Measurements from ENCODE around the gene C14orf93. TPM values are rescaled to one million over a fixed set of nuclear protein-coding genes. Genes with fewer than 3 reads are reported as not detected.
A peak's percentile ranks its signal among the peaks of the same experiment; 100 is the strongest.

Gene C14orf93
- total and polyA plus RNA-seq, 9 of the 15 experiments (the other 6 are each of a cell fraction or from before 2014, with no cell fraction given), result 2.2 to 22.4 (median 16.1) TPM

DNA sequence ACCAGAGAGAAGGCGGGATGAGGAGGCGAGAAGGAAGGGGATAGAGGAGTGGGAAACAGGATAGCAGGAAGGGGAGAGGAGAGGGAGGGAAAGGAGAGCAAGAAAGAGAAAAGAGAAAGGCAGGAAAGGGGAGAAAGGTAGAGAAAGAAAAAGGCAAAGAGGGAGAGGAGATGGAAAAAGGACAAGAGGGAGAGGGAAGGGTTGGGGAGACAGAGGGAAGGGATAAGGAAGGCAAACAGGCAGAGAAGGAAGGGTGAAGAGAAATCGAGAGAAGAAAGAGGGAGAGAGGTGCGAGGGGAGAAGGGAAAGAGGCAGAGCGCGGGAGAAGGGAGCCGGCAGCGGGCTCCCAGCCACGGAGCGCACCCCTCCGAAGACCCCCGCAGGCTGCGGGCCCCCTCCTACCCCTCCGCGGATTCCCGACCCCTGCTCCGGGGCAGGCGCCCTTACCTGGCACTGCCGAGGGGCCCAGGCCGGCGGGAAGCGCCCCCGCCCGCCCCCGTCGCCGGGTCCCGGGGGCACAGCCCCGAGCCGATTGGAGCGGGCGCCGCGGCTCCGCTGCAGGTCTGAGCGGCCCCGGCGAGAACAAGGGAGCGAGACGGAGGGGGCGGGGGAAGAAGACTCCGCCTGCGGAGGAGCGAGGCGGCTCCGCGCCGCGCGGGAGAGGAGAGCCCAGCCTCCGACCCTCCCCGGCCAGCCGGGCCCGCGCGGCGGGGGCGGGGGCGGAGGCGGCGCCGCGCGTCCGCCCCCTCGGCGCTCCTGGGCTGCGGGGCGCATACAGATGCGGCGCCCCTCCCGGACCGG is 47.2 kb upstream of the C14orf93 start, which contains the start of gene CDH24 (continued):
- TF ChIP-seq PBX2 (CRISPR knock-in tag; IDR thresholded peaks at IDR 0.05; ENCODE audit: low read depth) (no peak), PBX2 (tag; conservative IDR thresholded peaks at IDR 0.05; ENCODE audit: low read depth) (no peak), ZNF668 (CRISPR knock-in tag; IDR thresholded peaks at IDR 0.05) (no peak), ZNF224 (CRISPR knock-in tag; IDR thresholded peaks at IDR 0.05) (no peak), SAFB2 (IDR thresholded peaks at IDR 0.05; ENCODE audit: borderline replicate concordance, low read depth, low read length, severe bottlenecking) (no peak), SMC3 (conservative IDR thresholded peaks at IDR 0.05; ENCODE audit: insufficient read depth, low read depth, low read length) (no peak), SIX5 (IDR thresholded peaks at IDR 0.05; ENCODE audit: borderline replicate concordance in 1 of 2, insufficient read depth in 1 of 2, low read depth in 1 of 2, low read length in 2 of 2) (no peak), GTF3C2 (IDR thresholded peaks at IDR 0.05; ENCODE audit: borderline replicate concordance, extremely low read depth, insufficient read length) (no peak), NCOA1 (IDR thresholded peaks at IDR 0.05; ENCODE audit: low read depth) (no peak), SREBF1 (IDR thresholded peaks at IDR 0.05; ENCODE audit: borderline replicate concordance, low read depth, low read length) (no peak), ZNF583 (CRISPR knock-in tag; IDR thresholded peaks at IDR 0.05) (no peak), FOS (IDR thresholded peaks at IDR 0.05; ENCODE audit: extremely low read depth, insufficient read length) (no peak), KDM2B (CRISPR knock-in tag; IDR thresholded peaks at IDR 0.05) (peak; percentile 93; the same call in 1 of the 2 replicates), CCAR2 (IDR thresholded peaks at IDR 0.05; ENCODE audit: low read depth, low read length) (no peak), XRCC3 (IDR thresholded peaks at IDR 0.05) (no peak), PHTF2 (CRISPR knock-in tag; IDR thresholded peaks at IDR 0.05) (no peak)
- TF ChIP-seq, protein P1, sequence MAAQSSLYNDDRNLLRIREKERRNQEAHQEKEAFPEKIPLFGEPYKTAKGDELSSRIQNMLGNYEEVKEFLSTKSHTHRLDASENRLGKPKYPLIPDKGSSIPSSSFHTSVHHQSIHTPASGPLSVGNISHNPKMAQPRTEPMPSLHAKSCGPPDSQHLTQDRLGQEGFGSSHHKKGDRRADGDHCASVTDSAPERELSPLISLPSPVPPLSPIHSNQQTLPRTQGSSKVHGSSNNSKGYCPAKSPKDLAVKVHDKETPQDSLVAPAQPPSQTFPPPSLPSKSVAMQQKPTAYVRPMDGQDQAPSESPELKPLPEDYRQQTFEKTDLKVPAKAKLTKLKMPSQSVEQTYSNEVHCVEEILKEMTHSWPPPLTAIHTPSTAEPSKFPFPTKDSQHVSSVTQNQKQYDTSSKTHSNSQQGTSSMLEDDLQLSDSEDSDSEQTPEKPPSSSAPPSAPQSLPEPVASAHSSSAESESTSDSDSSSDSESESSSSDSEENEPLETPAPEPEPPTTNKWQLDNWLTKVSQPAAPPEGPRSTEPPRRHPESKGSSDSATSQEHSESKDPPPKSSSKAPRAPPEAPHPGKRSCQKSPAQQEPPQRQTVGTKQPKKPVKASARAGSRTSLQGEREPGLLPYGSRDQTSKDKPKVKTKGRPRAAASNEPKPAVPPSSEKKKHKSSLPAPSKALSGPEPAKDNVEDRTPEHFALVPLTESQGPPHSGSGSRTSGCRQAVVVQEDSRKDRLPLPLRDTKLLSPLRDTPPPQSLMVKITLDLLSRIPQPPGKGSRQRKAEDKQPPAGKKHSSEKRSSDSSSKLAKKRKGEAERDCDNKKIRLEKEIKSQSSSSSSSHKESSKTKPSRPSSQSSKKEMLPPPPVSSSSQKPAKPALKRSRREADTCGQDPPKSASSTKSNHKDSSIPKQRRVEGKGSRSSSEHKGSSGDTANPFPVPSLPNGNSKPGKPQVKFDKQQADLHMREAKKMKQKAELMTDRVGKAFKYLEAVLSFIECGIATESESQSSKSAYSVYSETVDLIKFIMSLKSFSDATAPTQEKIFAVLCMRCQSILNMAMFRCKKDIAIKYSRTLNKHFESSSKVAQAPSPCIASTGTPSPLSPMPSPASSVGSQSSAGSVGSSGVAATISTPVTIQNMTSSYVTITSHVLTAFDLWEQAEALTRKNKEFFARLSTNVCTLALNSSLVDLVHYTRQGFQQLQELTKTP (IDR thresholded peaks at IDR 0.05; ENCODE audit: low read depth in 1 of 2, partially characterized antibody in 2 of 2), result peak in 1 of 2 experiments; percentile 33
